HG03159 (cell line): Measurements from ENCODE around the gene PRDM5.

ENCODE experiments used
- ATAC-seq: cut with Tn5 transposase; IDR thresholded peaks from one replicate; pipeline ENCODE4 v1.9.1; 2021; ENCODE audit warnings: mild to moderate bottlenecking, moderate library complexity; ENCODE audit not compliant: unreplicated experiment

PRDM5 gene

GRCh38 chr4:120922381-120923206 is at the start of gene PRDM5:
Gene PRDM5 (minus strand): TSS chr4:120922726. CDS start chr4:120922608, 118 bp downstream.
- ATAC-seq = no peak

- ATAC-seq = no peak
Measured at GRCh38 chr4:120971884-120972283, 49.4 kb upstream of the PRDM5 start.

GRCh38 chr4:120965938-120966337 is 43.4 kb upstream of the PRDM5 start:
- ATAC-seq = no peak

- no peak for ATAC-seq
Measured at GRCh38 chr4:120964596-120964995, 42.1 kb upstream of the PRDM5 start.

GRCh38 chr4:120963449-120963848 is 40.9 kb upstream of the PRDM5 start:
- ATAC-seq = no peak

GRCh38 chr4:120960656-120961267 is 38.2 kb upstream of the PRDM5 start:
- ATAC-seq = no peak

GRCh38 chr4:120948382-120948781 is 25.9 kb upstream of the PRDM5 start:
- no peak for ATAC-seq

- no peak for ATAC-seq
Measured at GRCh38 chr4:120942776-120943175, 20.2 kb upstream of the PRDM5 start.

- ATAC-seq = no peak
Measured at GRCh38 chr4:120940547-120940946, 18.0 kb upstream of the PRDM5 start.

GRCh38 chr4:120939693-120940092 is 17.2 kb upstream of the PRDM5 start:
- no peak for ATAC-seq

GRCh38 chr4:120929847-120930246 is 7.3 kb upstream of the PRDM5 start:
- ATAC-seq = no peak

GRCh38 chr4:120927801-120928409 is 5.4 kb upstream of the PRDM5 start:
- ATAC-seq = no peak

GRCh38 chr4:120926358-120927025 is 4.0 kb upstream of the PRDM5 start:
- no peak for ATAC-seq

GRCh38 chr4:120924931-120925330 is 2.4 kb upstream of the PRDM5 start:
- no peak for ATAC-seq

- ATAC-seq = no peak
Measured at GRCh38 chr4:120923207-120923522, 639 bp upstream of the PRDM5 start.

- no peak for ATAC-seq
Measured at GRCh38 chr4:120921456-120922380, 808 bp downstream of the PRDM5 start.

GRCh38 chr4:120920666-120921065 is 1.9 kb downstream of the PRDM5 start:
- no peak for ATAC-seq

- no peak for ATAC-seq
Measured at GRCh38 chr4:120919358-120919757, 3.2 kb downstream of the PRDM5 start.

- ATAC-seq = no peak
Measured at GRCh38 chr4:120918788-120919187, 3.7 kb downstream of the PRDM5 start.

- ATAC-seq = no peak
Measured at GRCh38 chr4:120918092-120918491, 4.4 kb downstream of the PRDM5 start.

GRCh38 chr4:120916937-120917336 is 5.6 kb downstream of the PRDM5 start:
- no peak for ATAC-seq
